ENCODE measurements around the gene GSX1. TPM values are rescaled to one million over a fixed set of nuclear protein-coding genes. Genes with fewer than 3 reads are reported as not detected.
"Not testable (repeated sequence)": the region's sequence is repeated elsewhere in the genome, so short reads cannot be mapped to it uniquely, and the experiment has no call there.

GSX1 gene
- total RNA-seq, 1 experiment from 2014 or later = not detected

DNA sequence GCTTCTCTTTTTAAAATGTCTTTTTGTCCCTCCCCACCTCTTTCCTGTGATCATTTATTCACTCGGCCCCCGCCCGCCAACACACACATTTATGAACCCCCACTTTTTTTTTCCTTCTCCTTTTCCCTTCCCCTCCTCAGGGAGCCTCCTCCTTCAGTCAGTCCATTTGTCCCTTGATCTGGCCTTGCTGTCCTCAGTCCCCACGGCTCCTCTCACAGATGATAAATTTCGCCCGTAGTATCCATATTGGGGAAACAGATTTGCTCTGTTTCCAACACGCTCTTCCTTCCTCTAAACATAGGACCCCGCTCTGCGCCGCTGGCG lies 2.0 kb downstream of the GSX1 start:
- DNase-seq (ENCODE audit: low read depth) = no peak

DNA sequence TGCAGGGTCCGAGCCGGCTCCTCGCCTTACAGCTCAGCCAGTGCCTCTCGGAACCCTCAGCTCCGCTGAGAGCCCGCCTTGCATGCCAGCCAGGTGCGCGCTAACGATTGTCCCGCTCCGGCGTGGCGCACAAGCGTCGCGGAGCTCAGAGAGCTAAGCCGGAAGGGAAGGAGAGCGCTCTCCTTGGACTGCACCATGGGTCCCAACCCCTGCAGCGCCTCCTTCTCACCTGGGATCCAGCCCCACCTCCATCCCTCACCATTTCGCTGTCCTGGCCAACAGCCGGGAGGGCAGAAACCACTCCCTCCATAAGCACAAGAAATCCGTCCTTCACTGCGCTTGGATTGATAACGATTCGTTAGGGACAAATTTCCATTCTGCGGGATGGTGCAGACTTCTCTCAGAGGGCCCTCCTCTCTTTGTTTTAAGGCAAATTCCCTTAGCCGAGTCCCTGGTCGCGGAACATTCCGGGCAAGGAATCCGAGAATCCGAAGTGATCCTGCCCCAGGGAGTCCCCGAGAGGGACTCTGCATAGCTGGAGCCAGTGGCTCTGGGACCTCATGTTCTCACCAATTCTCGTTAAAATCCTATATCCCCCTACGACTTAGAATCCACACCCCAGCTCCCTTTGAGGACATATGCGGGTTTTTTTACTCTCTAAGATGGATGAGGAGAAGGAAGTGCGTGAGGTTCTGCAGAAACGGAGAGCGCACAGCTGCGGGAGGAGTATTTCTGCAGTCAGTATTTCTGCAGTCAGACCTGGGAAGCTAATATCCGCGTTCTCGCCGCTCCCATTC lies 2.8 kb downstream of the GSX1 start:
- DNase-seq (ENCODE audit: low read depth) = no peak

DNA sequence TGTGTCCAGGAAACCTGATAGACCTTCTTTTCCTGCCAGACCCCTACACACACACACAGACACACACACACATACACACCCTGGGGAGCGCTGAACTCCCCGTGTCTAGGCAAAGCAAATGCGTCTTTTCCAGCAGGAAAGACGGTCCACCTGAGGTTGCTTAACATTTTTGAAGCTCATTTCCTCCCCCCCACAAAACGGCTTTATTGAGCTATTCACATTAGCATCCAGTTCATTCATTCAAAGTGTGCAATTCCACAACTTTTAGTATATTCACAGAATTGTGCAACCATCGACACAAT lies 3.4 kb downstream of the GSX1 start:
- no peak for DNase-seq (ENCODE audit: low read depth)

DNA sequence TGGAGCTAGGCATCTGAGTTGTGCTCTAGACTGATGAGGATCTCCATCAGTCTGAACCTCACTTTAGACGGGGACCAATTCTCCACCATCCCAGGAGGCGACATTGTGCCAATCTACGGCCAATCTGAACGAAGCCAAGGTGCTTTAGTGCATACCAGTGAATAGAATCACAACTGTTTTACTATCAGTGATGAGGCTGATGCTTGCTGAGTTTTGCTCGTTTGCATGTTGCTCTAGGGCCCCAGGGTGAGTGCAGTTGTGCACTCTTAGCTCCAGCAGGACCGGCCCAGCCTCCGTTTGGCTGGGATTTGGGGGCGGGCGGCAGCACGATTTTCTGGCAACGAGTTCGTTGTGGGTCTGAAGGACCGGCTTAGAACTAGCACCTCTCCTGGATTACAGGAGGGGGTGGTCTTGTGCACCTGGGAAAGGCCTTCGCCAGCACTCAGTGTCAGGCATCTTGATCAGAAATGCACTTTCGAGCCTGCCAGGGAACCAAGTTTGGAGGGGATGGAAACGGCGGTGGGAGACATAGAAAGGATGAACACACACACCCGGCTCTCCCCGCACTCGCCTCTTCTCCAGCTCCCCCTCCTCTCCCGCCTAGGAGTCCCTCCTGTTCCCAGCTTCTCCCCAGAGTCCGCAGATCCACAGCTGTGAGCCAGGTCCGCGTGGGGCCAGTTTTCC lies 4.4 kb downstream of the GSX1 start:
- no peak for DNase-seq (ENCODE audit: low read depth)

DNA sequence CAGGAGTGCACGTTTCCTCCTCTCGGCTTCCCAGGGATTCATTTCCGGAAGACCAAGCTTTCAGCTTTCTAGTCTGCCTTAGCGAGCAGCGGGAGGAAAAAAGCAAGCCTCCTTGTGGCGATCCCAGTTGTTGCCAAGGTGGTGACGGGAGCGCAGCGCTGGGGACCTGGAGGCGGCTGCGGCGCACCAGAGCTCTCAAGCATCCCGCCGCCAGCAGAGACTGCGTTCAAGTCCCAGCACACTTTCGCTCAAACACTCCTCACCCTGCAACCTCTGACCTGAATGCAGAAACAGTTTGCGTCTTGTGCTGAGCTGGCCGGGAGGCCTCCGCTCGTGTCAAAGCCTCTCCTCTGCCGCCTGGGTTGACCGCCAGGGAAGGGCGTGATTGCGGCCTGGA lies 4.9 kb downstream of the GSX1 start:
- peak; percentile 10 for DNase-seq (ENCODE audit: low read depth)

DNA sequence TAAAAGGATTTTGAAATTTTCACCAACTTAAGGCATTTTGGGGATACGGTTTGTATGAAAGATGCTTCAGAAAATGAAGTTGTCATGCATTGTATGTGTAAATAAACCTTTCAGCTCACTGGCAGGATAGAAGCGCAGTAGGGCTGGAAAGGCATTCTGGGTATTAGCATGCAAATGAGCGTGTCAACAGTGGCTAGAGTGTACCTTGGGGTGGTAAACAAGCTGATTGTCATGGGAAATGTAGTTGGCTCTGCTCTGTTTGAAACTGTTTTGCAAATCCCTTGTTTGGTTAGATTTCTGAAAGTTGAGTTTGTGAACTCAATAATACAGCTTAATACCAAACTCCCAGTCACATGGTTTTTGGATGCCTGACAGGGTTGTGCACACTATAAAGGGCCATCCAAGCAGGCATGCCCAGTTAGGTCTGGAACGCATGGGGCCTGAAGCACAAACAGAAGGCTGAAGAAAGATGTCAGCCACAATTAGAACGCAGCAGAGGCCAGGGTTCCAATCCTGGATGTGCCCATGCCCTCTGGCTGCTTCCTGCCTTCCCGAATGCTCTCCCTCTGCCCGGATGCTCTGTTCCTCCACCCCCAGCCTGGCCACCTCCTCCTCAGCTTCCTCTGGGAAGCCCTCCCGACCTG lies 14.6 kb downstream of the GSX1 start:
- no peak for DNase-seq (ENCODE audit: low read depth)

DNA sequence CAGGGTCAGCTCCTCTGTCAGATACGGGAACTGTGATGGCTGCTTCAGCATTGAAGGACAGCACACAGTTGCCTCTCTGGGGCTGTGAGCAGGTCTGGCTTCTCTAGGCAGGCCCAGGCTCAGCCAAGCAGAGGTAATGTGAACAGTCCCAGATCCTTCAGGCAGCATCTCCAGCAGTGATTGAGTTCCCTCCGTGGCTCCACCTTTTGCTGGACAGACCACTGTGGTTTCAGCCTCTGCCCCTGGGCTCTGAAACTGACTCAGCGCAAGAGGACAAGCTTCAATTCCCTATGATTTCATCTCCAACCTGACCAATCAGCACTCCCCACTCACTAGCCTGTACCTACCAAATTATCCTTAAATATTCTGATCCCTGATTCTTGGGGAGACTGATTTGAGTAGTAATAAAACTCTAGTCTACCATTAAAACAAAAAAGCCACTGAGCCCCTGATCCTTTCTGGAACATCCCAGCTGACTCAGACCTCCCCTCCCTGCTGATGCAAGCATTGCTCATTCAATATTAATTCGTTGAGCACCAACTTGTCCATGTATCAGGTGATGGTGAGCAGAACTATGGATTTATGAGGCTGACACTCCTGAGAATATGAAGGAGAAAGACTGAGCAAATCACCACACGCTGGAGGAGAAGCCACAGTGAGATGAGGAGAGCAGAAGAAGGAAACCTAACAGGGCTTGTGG lies 16.7 kb downstream of the GSX1 start:
- DNase-seq (ENCODE audit: low read depth) = peak; percentile 75

DNA sequence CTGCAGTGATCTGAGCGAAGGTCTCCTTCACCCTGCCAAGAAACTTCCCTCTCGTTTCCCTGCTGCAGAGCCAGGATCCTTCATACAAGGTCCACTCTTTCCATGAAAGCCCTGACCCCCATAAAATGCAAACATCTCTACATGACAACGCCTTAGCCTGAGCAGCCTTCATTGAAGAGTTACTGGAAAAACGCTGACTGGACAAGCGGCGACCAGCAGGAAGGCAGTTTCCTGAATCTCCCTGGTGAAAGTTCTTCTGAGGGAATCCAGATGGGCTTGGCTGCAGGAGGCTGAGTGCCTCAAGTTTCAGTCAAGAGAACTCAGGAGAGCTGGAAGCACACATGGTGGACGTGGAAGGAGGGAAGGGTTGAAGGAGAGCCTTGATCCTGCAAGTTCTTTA lies 17.7 kb downstream of the GSX1 start:
- DNase-seq (ENCODE audit: low read depth) = no peak

DNA sequence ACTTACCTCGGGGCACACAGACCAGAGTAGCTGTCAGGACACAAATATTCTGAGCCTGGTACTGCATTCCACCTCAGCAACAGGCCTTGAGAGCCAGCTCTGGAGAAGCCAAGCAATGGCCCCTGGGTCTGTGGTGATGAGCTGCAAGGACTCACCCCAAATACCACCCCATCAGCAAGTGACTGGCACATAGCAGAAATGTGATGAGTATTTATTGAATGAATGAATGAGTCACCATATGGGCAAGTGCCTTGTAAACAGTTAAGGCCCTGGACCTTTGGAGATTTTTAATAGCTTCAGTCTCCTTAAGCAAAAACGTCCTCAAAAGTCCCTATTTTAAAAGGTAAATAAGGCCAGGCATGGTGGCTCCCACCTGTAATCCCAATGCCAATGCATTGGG lies 18.2 kb downstream of the GSX1 start:
- DNase-seq (ENCODE audit: low read depth) = no peak

DNA sequence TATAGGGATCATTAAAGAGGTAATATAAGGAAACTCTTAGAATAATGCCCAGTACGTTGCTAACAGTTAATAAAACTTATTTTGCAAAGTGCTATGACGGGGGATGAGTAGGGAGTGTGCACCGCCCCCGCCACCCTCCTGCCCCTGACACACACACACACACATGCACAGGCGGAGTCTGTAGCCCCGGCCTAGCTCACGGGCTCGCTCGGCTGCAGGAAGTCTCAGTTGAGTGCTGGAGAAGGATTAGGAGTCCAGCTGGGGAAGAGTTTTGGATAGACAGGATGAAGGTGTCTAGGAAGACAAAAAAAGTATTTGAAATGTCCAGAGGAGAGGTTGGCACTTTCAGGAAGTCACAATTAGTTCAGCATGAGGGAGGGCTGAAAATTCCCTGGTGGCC lies 21.5 kb downstream of the GSX1 start:
- DNase-seq (ENCODE audit: low read depth) = no peak

DNA sequence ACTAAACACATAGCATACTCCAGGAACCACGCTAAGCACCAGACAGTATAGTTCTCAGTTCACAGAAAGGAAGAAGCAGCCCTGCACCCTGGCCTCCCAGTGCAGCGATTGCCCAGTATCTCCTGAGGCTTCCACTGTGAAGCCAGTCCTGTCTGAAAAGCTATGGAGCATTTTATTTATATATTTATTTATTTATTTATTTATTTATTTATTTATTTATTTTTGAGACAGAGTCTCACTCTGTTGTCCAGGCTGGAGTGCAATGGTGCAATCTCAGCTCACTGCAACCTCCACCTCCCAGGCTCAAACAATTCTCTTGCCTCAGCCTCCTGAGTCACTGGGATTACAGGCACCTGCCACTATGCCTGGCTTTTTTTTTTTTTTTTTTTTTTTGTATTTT lies 25.5 kb downstream of the GSX1 start:
- DNase-seq (ENCODE audit: low read depth) = not testable (repeated sequence)

DNA sequence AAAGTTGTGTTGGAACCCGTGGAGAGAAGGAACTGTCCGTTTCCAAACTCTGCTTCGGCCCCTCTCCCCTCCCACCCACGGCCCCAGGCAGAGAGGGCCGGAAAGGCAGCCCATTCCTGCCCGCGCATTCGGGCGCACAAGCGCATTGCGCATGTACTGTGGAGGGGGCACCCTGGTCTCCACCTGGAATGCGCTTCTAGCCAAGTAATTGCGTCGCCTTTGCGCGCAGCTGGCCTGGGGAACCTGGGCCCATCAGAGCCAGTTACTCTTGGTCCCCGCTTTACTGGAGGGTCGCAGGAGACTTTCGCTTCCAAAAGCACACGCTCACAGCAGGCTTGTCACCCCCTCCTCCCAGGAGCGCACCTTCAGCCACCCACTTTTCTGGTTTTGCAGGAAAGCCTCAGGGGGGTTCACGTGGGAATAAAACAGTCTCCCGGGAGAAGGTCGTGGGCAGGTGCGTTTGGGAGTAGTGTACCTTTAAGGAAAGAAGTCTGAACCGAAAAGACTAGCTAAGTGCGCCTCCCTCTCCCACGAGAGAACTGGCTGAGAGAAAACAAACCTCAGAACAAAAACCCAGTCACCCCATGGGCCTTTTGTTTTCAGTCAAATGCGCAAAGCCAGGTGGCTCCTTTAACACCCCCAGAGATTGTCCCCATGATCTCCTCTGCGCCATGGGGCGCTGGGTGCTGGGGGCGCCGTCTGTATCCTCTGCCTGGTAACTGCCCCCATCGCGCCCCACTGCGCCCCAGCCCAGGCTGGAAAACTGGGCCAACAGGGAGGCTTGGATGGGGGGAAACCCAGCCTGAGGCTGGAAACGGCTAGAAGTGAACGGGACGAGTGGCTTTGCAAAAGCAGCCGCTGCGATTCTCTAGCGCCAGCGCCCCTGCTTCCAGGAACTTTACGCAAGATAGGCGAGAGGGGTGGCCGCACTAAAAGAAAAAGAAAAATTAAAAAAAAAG lies 28.5 kb downstream of the GSX1 start:
- DNase-seq (ENCODE audit: low read depth) = no peak

DNA sequence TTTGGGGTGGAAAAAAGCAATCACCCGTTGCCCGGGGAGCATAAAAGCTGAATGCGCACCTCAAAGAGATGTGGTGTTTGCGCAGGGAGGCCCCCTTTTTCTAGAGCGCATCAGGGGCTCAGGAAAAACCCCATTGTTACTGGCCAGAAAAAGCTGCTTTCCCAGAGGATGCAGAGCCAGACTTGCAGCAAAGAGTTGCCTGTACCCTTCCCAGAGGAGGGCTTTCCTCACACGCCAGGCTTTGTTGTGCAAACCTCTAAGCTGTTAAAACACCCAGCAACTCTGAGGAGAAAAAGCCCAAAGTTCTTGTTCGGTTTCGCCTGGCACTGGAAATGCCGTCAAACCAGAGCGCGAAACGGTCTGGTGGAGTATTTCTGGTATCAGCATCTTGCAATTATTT lies 29.3 kb downstream of the GSX1 start:
- DNase-seq (ENCODE audit: low read depth) = no peak

DNA sequence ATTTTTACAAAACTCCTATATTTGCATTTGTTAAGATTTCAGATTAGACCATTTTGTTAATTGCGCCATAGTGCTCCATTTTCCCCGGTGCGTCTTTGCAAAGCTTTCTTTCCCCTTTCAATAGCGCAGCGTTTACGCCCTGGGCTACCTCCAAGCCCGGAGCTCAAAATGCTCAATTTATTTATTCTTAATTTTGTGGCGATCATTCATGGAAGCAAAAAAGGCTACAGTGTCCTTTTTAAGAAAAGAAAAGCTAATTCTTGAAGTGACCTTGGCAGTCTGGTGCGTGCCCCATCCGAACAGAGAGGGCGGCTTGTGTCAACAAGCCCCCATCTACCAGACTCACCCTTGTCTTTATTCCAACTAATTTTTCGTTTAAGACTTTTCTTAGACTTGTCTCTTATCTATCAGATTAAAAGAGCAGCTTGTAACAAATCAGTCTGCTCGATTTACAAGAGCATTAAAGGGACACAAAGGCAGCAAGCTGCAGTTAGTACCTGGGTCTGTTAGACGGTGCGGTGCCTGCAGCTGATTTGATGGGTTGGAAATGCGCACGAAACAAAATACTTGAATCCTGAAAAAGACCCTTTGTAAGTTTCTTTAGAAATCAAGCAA lies 30.1 kb downstream of the GSX1 start:
- DNase-seq (ENCODE audit: low read depth) = no peak

DNA sequence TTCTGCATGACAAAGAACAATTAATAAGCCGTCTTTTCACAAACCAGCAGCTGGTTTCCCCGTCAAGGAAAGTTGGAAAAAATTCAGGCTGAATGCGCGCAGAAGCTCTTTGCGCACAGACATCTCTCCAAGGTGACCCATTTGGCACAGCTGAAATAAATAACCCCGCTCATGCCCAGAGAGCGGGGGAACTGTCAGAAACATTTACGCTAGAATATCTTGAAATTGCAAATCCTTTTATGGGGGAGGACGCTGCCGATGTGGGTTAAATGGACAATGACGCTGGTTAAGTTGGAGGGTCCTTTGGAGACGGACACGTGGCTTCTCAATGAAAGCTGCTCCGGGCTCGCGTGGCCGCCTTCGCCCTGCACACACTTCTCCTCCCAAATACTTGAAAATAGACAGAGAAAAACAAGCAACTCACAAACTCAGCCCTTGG lies 30.6 kb downstream of the GSX1 start:
- no peak for DNase-seq (ENCODE audit: low read depth)

DNA sequence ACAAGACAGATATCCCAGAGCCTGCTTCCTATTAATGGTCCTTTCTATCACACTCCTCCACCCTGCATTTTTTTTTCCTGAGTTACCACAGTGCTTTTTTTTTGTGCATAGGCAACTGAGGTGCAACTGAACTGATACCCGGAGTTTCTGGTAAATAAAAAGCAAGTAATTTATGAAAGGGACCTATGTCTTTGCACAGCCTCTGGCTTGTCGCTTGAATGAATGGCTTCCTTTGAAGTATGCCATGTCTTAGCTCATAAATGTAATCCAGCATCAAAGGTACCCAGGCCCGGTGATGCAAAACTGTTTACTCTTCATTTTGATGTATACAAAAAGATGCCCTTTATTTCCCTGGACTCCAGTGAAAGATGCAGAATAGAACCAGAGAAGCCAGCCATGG lies 31.8 kb downstream of the GSX1 start:
- no peak for DNase-seq (ENCODE audit: low read depth)

DNA sequence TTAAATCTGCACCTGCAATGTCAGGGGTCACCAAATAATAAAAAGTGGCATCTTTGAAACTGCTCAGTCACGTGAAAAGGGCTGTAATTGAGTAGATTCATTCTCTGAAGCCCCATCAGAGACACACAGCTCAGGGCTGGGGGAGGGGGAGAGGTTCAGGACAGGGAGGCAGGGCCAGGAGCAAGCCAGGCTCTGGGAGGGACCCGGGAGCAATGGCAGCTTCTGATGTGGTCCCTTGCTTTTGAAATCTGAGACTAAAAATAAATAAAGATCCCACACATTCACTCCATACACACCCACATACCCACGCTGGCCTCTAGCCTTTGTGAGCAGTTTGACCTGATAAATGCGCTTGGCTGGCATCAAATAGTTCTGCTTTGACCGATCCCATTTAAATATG lies 32.8 kb downstream of the GSX1 start:
- DNase-seq (ENCODE audit: low read depth) = no peak

DNA sequence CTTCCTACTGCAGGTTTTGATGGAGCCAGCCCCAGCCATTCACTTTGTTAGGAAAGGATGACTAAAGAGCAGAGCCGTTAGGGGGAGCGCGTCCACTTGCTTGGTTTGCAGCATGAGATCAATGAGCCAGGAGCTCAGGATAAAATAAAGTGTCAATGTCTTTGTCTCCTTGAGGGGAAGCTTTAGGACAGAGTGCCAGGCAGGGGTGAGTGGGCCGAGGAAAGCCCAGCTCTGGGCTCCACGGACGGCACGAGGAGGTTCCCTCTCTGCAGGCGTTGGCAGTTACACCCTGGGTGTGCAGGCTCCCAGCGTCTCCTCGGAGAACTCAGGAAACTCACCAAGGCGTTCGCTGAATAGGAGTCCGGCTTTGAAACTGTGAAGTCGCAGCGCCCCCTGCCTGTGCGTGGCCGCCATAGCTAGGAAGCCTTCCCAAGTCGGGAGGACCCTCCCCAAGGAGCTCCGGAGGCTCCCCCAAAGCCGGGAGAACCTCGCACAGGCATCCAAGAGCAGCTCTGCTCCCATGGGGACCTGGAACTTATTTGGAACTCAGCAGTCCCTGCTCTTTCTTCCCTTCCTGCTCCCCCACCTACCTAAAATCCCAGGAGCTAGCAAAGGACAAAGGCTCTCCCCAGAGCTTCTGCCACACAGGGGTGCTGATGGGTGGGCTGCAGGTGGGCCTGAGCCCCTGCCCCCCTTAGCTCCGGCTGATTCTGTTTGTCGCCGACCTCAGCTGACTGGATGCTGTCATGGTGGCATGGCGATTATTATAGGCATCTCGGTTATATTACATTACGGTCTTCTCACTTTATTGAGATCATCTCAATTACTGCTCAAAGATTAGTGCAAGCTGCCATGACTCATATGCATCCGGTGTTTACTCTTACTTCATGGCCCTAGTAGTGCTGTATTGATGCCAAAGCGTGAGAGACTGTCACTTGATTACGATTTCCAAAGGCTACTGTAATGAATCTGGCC lies 34.4 kb downstream of the GSX1 start:
- peak; percentile 66 for DNase-seq (ENCODE audit: low read depth)

DNA sequence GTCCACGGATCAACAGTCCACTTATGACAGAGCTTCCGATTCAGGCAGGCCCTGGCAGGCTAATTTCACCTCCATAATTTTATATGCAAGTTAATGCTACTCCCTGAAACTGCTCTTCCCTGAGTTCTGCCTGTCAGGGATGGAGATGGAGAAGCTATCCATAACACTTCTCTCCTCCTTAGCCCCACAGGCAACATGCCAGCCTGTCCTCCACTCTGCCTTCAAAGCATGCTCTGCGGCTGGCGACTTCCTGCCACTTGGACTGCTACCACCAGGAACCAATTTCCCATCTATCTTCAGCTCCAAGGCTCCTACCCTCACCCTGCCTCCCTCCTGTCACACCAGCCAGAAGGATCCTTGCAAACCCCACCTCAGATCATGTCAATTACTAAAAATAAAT lies 35.4 kb downstream of the GSX1 start:
- DNase-seq (ENCODE audit: low read depth) = no peak

DNA sequence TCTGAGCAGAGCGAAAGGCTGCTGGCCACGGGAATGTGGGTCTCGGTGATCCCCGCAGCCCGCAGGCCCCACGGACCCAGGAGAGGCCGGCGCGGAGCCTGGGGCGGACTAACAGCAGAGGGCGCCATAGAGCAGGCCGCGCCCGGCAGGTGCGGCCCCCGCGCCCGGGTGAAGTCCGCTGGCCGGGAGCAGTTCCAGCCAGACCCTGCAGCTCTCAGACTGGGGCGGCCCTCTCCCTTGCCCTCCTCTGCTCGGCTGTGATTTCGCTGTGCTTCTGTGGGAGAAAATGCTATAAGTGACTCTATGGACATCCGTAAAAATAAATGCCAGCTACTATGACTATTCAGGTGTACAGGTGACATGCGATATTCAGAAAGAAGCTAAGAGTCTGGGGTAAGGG lies 37.7 kb downstream of the GSX1 start:
- peak; percentile 12 for DNase-seq (ENCODE audit: low read depth)

Measured in RPMI7951 (cell line).